ENCODE measurements around the gene VASN. TPM values are rescaled to one million over a fixed set of nuclear protein-coding genes. Genes with fewer than 3 reads are reported as not detected.

VASN gene
- total RNA-seq, 2 donors from 2014 or later: not detected

- peaks cover 17% of the 10 kb centered on the region for H3K4me1 Mint-ChIP-seq (ENCODE audit: low read depth)
- no peaks in the 10 kb centered on the region for H3K27me3 Mint-ChIP-seq (ENCODE audit: low read depth)
- ATAC-seq (replicated peaks in 1 of 2) (no peak), DNase-seq (no peak)
- H3K9me3 Mint-ChIP-seq: no peaks in the 10 kb centered on the region
- no peak overlapping the region for H3K4me3 Mint-ChIP-seq
- peaks cover 2% of the 10 kb centered on the region in 2 donors for H3K36me3 Mint-ChIP-seq (ENCODE audit: insufficient read depth in 2 of 2)
- no peak overlapping the region for H3K27ac Mint-ChIP-seq
Observed at GRCh38 chr16:4352843-4353242, 18.8 kb upstream of the VASN start.

- DNase-seq: no peak
Observed at GRCh38 chr16:4353675-4354074, 18.0 kb upstream of the VASN start.

GRCh38 chr16:4354512-4355409 is 16.9 kb upstream of the VASN start:
- H3K36me3 Mint-ChIP-seq (ENCODE audit: insufficient read depth in 2 of 2): peaks cover 5 to 8% of the 10 kb centered on the region in 2 donors
- H3K27me3 Mint-ChIP-seq (ENCODE audit: low read depth): no peaks in the 10 kb centered on the region
- no peak overlapping the region for H3K27ac Mint-ChIP-seq
- DNase-seq: no peak
- no peak for ATAC-seq (replicated peaks in 1 of 2)
- H3K9me3 Mint-ChIP-seq: no peaks in the 10 kb centered on the region
- H3K4me3 Mint-ChIP-seq: no peak overlapping the region
- peaks cover 8% of the 10 kb centered on the region for H3K4me1 Mint-ChIP-seq (ENCODE audit: low read depth)

More at GRCh38 chr16:4353675-4354074, 18.0 kb upstream of the VASN start:
- no peaks in the 10 kb centered on the region for H3K27me3 Mint-ChIP-seq (ENCODE audit: low read depth)
- no peaks in the 10 kb centered on the region for H3K9me3 Mint-ChIP-seq
- peaks cover 10% of the 10 kb centered on the region for H3K4me1 Mint-ChIP-seq (ENCODE audit: low read depth)
- H3K4me3 Mint-ChIP-seq: no peak overlapping the region
- peak overlapping the region; percentile 15 for H3K27ac Mint-ChIP-seq
- H3K36me3 Mint-ChIP-seq (ENCODE audit: insufficient read depth in 2 of 2): peaks cover 2% of the 10 kb centered on the region in 2 donors
- no peak for ATAC-seq (replicated peaks in 1 of 2)

GRCh38 chr16:4356820-4357219 is 14.8 kb upstream of the VASN start:
- peaks cover 3% of the 10 kb centered on the region for H3K4me1 Mint-ChIP-seq (ENCODE audit: low read depth)
- DNase-seq (no peak), ATAC-seq (replicated peaks in 1 of 2) (no peak)
- no peak overlapping the region for H3K27ac Mint-ChIP-seq
- no peaks in the 10 kb centered on the region for H3K27me3 Mint-ChIP-seq (ENCODE audit: low read depth)
- H3K4me3 Mint-ChIP-seq: no peak overlapping the region
- H3K9me3 Mint-ChIP-seq: no peaks in the 10 kb centered on the region
- peaks cover 3 to 8% of the 10 kb centered on the region in 2 donors for H3K36me3 Mint-ChIP-seq (ENCODE audit: insufficient read depth in 2 of 2)

- DNase-seq: no peak
- no peak for ATAC-seq (replicated peaks in 1 of 2)
- no peaks in the 10 kb centered on the region for H3K4me1 Mint-ChIP-seq (ENCODE audit: low read depth)
- no peak overlapping the region for H3K4me3 Mint-ChIP-seq
- H3K9me3 Mint-ChIP-seq: no peaks in the 10 kb centered on the region
- H3K36me3 Mint-ChIP-seq (ENCODE audit: insufficient read depth in 2 of 2): peaks cover 3 to 8% of the 10 kb centered on the region in 2 donors
- H3K27me3 Mint-ChIP-seq (ENCODE audit: low read depth): no peaks in the 10 kb centered on the region
- no peak overlapping the region for H3K27ac Mint-ChIP-seq
Observed at GRCh38 chr16:4358236-4358635, 13.4 kb upstream of the VASN start.

DNA sequence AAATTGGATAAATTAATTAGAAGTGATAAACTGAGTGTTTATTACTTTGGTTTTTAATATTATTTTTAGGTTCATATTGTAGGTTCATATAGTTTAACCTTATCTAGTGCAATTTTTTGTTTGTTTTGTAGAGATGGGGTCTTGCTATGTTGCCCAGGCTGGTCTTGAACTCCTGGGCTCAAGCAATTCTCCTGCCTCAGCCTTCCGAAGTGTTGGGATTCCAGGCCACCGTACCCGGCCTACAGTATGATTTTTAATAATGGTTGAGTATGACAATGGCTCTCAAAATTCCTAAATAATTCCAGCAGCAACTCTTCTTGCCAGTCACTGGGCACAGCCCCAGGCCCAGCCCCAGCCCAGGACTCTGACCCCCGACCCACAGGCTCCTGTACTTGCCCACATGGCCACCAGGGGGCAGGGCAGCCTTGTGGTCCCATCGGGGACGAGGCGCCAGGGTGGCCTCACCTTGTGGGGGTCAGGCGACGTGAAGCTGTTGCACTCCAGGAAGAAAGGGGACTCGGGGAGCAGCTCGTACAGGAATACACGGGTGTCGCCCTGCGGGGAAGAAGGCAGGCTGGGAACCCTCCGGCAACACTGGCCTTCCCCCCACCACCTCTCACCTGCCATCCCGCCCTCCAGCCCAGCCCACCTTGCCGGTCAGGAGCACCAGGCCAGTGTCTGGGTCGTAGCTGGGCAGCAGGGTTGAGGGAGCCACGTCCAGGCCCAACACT is 12.7 kb upstream of the VASN start:
- peaks cover 3 to 12% of the 10 kb centered on the region in 2 donors for H3K36me3 Mint-ChIP-seq (ENCODE audit: insufficient read depth in 2 of 2)
- no peaks in the 10 kb centered on the region for H3K4me1 Mint-ChIP-seq (ENCODE audit: low read depth)
- H3K27me3 Mint-ChIP-seq (ENCODE audit: low read depth): no peaks in the 10 kb centered on the region
- no peaks in the 10 kb centered on the region for H3K9me3 Mint-ChIP-seq
- no peak overlapping the region for H3K4me3 Mint-ChIP-seq
- H3K27ac Mint-ChIP-seq: no peak overlapping the region
- peak; percentile 69 to 79 for DNase-seq
- peak; percentile 70 to 72 for ATAC-seq (replicated peaks in 1 of 2)

DNA sequence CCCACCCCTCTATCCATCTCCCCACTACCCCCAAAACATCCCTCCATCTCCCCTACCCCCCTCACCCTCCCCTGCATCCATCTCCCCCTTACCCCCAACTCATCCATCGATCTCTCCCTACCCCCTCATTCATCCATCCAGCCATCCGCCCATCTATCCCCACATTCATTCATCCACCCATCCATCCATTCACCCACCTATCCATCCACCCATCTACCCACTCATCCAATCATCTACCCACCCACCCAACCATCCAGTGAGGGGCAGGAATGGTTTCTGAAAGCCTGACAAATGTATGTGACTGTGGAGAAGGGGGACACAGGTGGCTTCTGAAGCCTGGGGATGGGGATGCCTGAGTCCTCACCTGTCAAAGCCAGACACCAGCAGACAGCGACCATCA is 11.7 kb upstream of the VASN start:
- peaks cover 3 to 12% of the 10 kb centered on the region in 2 donors for H3K36me3 Mint-ChIP-seq (ENCODE audit: insufficient read depth in 2 of 2)
- no peaks in the 10 kb centered on the region for H3K4me1 Mint-ChIP-seq (ENCODE audit: low read depth)
- no peak overlapping the region for H3K4me3 Mint-ChIP-seq
- no peak overlapping the region for H3K27ac Mint-ChIP-seq
- no peaks in the 10 kb centered on the region for H3K27me3 Mint-ChIP-seq (ENCODE audit: low read depth)
- ATAC-seq (replicated peaks in 1 of 2) (no peak), DNase-seq (no peak)
- no peaks in the 10 kb centered on the region for H3K9me3 Mint-ChIP-seq

DNA sequence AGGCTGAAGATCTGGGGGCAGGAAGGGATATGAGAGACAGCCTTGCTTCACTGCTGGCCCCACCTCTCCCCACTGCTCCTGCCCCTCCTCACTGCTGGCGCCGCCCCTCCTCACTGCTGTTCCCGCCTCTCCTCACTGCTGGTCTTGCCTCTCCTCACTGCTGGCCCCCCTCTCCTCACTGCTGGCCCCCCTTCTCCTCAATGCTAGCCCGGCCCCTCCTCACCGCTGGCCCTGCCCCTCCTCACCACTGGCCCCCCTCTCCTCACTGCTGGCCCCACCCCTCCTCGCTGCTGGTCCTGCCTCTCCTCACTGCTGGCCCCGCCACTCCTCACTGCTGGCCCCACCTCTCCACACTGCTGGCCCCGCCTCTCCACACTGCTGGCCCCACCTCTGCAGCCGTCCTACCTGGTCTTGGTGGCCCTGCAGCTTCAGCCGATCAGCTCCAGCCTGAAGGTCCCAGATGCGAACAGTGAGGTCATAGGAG is 11.1 kb upstream of the VASN start:
- Mint-ChIP-seq H3K4me1 (ENCODE audit: low read depth) (no peaks in the 10 kb centered on the region), H3K36me3 (ENCODE audit: insufficient read depth in 2 of 2) (peaks cover 3 to 12% of the 10 kb centered on the region in 2 donors), H3K27ac (no peak overlapping the region), H3K4me3 (no peak overlapping the region), H3K27me3 (ENCODE audit: low read depth) (no peaks in the 10 kb centered on the region), H3K9me3 (no peaks in the 10 kb centered on the region)
- ATAC-seq (replicated peaks in 1 of 2) (no peak), DNase-seq (no peak)

- peaks cover 3 to 12% of the 10 kb centered on the region in 2 donors for H3K36me3 Mint-ChIP-seq (ENCODE audit: insufficient read depth in 2 of 2)
- H3K4me3 Mint-ChIP-seq: no peak overlapping the region
- H3K4me1 Mint-ChIP-seq (ENCODE audit: low read depth): no peaks in the 10 kb centered on the region
- no peak for ATAC-seq (replicated peaks in 1 of 2)
- H3K9me3 Mint-ChIP-seq: no peaks in the 10 kb centered on the region
- H3K27ac Mint-ChIP-seq: no peak overlapping the region
- DNase-seq: no peak
- no peaks in the 10 kb centered on the region for H3K27me3 Mint-ChIP-seq (ENCODE audit: low read depth)
Observed at GRCh38 chr16:4361033-4361943, 10.4 kb upstream of the VASN start.

DNA sequence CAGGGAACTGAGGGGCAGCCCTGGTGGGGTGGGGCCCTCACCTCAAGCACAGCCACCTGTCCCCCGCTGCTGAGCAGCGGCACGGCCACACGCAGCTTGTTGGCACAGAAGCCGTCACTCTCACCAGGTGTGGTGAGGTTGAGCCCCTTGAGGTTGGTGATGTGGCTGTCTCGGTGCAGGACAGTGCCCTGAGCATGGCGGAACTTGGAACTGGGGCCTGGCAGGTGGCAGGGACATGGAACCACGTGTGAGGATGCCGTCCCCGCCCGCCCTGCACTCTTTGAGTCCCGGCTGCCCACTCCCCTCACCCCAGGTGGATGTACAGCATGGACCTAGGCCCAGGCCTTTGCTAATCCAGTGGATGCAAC is 9.7 kb upstream of the VASN start:
- H3K27ac Mint-ChIP-seq: no peak overlapping the region
- peaks cover 3 to 12% of the 10 kb centered on the region in 2 donors for H3K36me3 Mint-ChIP-seq (ENCODE audit: insufficient read depth in 2 of 2)
- DNase-seq: no peak
- ATAC-seq (replicated peaks in 1 of 2): no peak
- H3K9me3 Mint-ChIP-seq: no peaks in the 10 kb centered on the region
- H3K4me3 Mint-ChIP-seq: no peak overlapping the region
- no peaks in the 10 kb centered on the region for H3K4me1 Mint-ChIP-seq (ENCODE audit: low read depth)
- no peaks in the 10 kb centered on the region for H3K27me3 Mint-ChIP-seq (ENCODE audit: low read depth)

GRCh38 chr16:4362476-4363135 is 9.0 kb upstream of the VASN start:
- H3K36me3 Mint-ChIP-seq (ENCODE audit: insufficient read depth in 2 of 2): peaks cover 3 to 12% of the 10 kb centered on the region in 2 donors
- H3K27me3 Mint-ChIP-seq (ENCODE audit: low read depth): no peaks in the 10 kb centered on the region
- ATAC-seq (replicated peaks in 1 of 2) (no peak), DNase-seq (no peak)
- H3K4me3 Mint-ChIP-seq: no peak overlapping the region
- no peaks in the 10 kb centered on the region for H3K4me1 Mint-ChIP-seq (ENCODE audit: low read depth)
- no peaks in the 10 kb centered on the region for H3K9me3 Mint-ChIP-seq
- H3K27ac Mint-ChIP-seq: no peak overlapping the region

Measured in activated T-cell treated with anti-CD3 and anti-CD28 coated beads, Interleukin-2, amount 50 U/mL, for 72 hours (primary cell).